K562 (cell line): ENCODE results near the gene CNN3. TPM values are rescaled to one million over a fixed set of nuclear protein-coding genes. Genes with fewer than 3 reads are reported as not detected.

Experiments used
- ATAC-seq: fragments of 200-7000 bp; cut with Tn5 transposase; 3 replicates; pipeline ENCODE4 v1.9.1; 2020; ENCODE audit warnings: moderate library complexity
- BruUV-seq: library from RNA; stranded (reverse); fragments of 400-500 nt; replicated peaks from 2 replicates; lab custom pipeline; 2021; lab: Mats Ljungman, UMichigan
- CTCF ChIA-PET: fragments of 300-600 bp; formaldehyde crosslinking; extraction: SDS; loops from one replicate; lab custom pipeline; 2021; ENCODE audit warnings: low intra/inter-chr PET ratio; lab: Yijun Ruan, JAX
- POLR2A ChIA-PET: fragments of 300-600, 350-650 bp; sonication (Branson Sonifier 250); formaldehyde crosslinking; extraction: SDS; loops from one replicate; lab custom pipeline; 2021; ENCODE audit warnings: antibody characterized with exemption, inconsistent platforms; lab: Yijun Ruan, JAX
- DNase-seq, 4 experiments: peaks; one replicate each; pipeline versions ENCODE4 v3.0.0 to v3.0.0-alpha.2; 2011 to 2018; ENCODE audit warnings: low spot score in 3 of 4, mixed read lengths in 3 of 4; ENCODE audit errors: extremely low read depth in 1 of 4
- FAIRE-seq: peaks from 2 replicates; lab custom pipeline; 2011; peaks lifted over from hg19 to GRCh38; lab: Jason Lieb, UNC
- H2AFZ ChIP-seq: 2 replicates; pipeline ENCODE4 v1.6.0; 2011; ENCODE audit warnings: low read depth, low read length, control low read depth, inconsistent platforms
- H3K27ac ChIP-seq: fragments of 200-600 bp; 3 replicates; pipeline ENCODE4 v1.8.0; 2011; ENCODE audit warnings: low read depth, mild to moderate bottlenecking, control low read depth, inconsistent platforms, low read length, moderate library complexity, mixed read lengths; ENCODE audit errors: extremely low read depth
- H3K27me3 ChIP-seq, 2 experiments: fragments of 300-600 bp in 1 of 2; 2 replicates in 1 of 2; 3 replicates in 1 of 2; pipeline versions ENCODE4 v1.6.0 to v1.8.0; 2011; ENCODE audit warnings: inconsistent platforms in 2 of 2, low read length in 2 of 2, mild to moderate bottlenecking in 1 of 2, mixed read lengths in 1 of 2, moderate library complexity in 1 of 2; ENCODE audit not compliant: control insufficient read depth in 2 of 2, insufficient read depth in 2 of 2
- H3K36me3 ChIP-seq: fragments of 300-600 bp; 3 replicates; pipeline ENCODE4 v1.8.0; 2011; ENCODE audit warnings: mild to moderate bottlenecking, low read length, inconsistent platforms; ENCODE audit not compliant: control insufficient read depth, insufficient read depth
- H3K4me1 ChIP-seq, 2 experiments: fragments of 200-600 bp in 1 of 2; replicated peaks in 1 of 2; 2 replicates in 1 of 2; 3 replicates in 1 of 2; pipeline versions ENCODE4 v1.5.1 to v1.8.0; 2011; ENCODE audit warnings: inconsistent platforms in 2 of 2, low read length in 2 of 2, mild to moderate bottlenecking in 1 of 2, mixed read lengths in 1 of 2, moderate library complexity in 1 of 2; ENCODE audit not compliant: control insufficient read depth in 2 of 2, insufficient read depth in 2 of 2
- H3K4me2 ChIP-seq: 2 replicates; pipeline ENCODE4 v1.6.1; 2011; ENCODE audit warnings: low read length, control low read depth, inconsistent platforms, mixed read lengths; ENCODE audit not compliant: insufficient read depth
- H3K4me3 ChIP-seq: fragments of 200-600 bp; sonication (generic), shearing (Covaris generic); 2 replicates; pipeline ENCODE4 v1.5.1; 2016; ENCODE audit warnings: control low read depth, inconsistent platforms
- H3K79me2 ChIP-seq: fragments of 200-600 bp; 3 replicates; pipeline ENCODE4 v1.8.0; 2011; ENCODE audit warnings: low read length, inconsistent platforms; ENCODE audit not compliant: control insufficient read depth, insufficient read depth
- H3K9ac ChIP-seq, 2 experiments: 2 replicates each; pipeline versions ENCODE4 v1.6.0 to v1.6.1; 2011; ENCODE audit warnings: low read depth in 2 of 2, low read length in 2 of 2, control low read depth in 1 of 2, inconsistent platforms in 1 of 2, mild to moderate bottlenecking in 1 of 2, mixed read lengths in 1 of 2; ENCODE audit not compliant: insufficient read depth in 1 of 2
- H3K9me1 ChIP-seq: one replicate; pipeline ENCODE4 v1.6.0; 2011; ENCODE audit warnings: inconsistent platforms, mild to moderate bottlenecking, low read length, moderate library complexity; ENCODE audit not compliant: control insufficient read depth, insufficient read depth
- H3K9me3 ChIP-seq: replicated peaks from 2 replicates; pipeline ENCODE4 v1.5.1; 2011; ENCODE audit warnings: low read depth, low read length, inconsistent platforms; ENCODE audit not compliant: control insufficient read depth, insufficient read depth
- H4K20me1 ChIP-seq: replicated peaks from 2 replicates; pipeline ENCODE4 v1.6.1; 2011; ENCODE audit warnings: low read length, inconsistent platforms, mixed read lengths; ENCODE audit not compliant: control insufficient read depth, insufficient read depth
- CLOCK ChIP-seq: fragments of 250-450 bp; sonication (Bioruptor Pico); IDR thresholded peaks from 2 replicates; pipeline ENCODE4 v1.4.0; 2020; ENCODE audit warnings: mild to moderate bottlenecking, moderate library complexity, borderline replicate concordance
- HDAC2 ChIP-seq: fragments of 450-650 bp; IDR thresholded peaks from 2 replicates; pipeline ENCODE4 v1.6.1; 2016; ENCODE audit warnings: mild to moderate bottlenecking
- MLLT1 ChIP-seq, 2 experiments: fragments of 450-650 bp; IDR thresholded peaks; 2 replicates each; pipeline ENCODE4 v1.6.1; 2016
- RHOXF2B ChIP-seq: fragments of 250-450 bp; sonication (Bioruptor Pico); conservative IDR thresholded peaks from 2 replicates; pipeline ENCODE4 v1.5.1; 2021
- SMARCC2 ChIP-seq: fragments of 450-650 bp; IDR thresholded peaks from 2 replicates; pipeline ENCODE4 v1.6.1; 2017; ENCODE audit warnings: antibody characterized with exemption, moderate library complexity, mild to moderate bottlenecking, low read depth
- SNIP1 ChIP-seq: fragments of 450-650 bp; IDR thresholded peaks from 2 replicates; pipeline ENCODE4 v1.7.1; 2017; ENCODE audit warnings: low read depth, mild to moderate bottlenecking
- TCF15 ChIP-seq: fragments of 250-450 bp; sonication (Bioruptor Pico); IDR thresholded peaks from 2 replicates; pipeline ENCODE4 v1.8.0; 2022; ENCODE audit warnings: moderate library complexity, mild to moderate bottlenecking, inconsistent platforms
- ZBTB11 ChIP-seq, 3 experiments: fragments of 200-800 bp in 1 of 3; fragments of 250-450 bp in 1 of 3; fragments of 450-650 bp in 1 of 3; sonication (Bioruptor Pico) in 1 of 3; sonication (Bioruptor generic) in 1 of 3; formaldehyde crosslinking in 1 of 3; IDR thresholded peaks; 2 replicates each; pipeline versions ENCODE4 v1.6.1 to v1.8.0; 2016 to 2022; ENCODE audit warnings: mild to moderate bottlenecking in 2 of 3, missing genetic modification characterization in 2 of 3, missing compliant biosample characterization in 1 of 3, moderate library complexity in 1 of 3
- ZBTB17 ChIP-seq: fragments of 450-650 bp; formaldehyde crosslinking; IDR thresholded peaks from 2 replicates; pipeline ENCODE4 v1.4.0; 2020; ENCODE audit warnings: mild to moderate bottlenecking
- ZNF143 ChIP-seq: sonication (generic); formaldehyde crosslinking; IDR thresholded peaks from 2 replicates; pipeline ENCODE4 v1.9.0; 2022; ENCODE audit warnings: mild to moderate bottlenecking, missing genetic modification reagents
- ZNF764 ChIP-seq: fragments of 250-450 bp; sonication (Bioruptor Pico); IDR thresholded peaks from 2 replicates; pipeline ENCODE4 v1.4.0; 2020; ENCODE audit warnings: low read depth, mild to moderate bottlenecking, moderate library complexity
- WGBS: fragments of 100-300 bp; shearing (Covaris generic); methylation state at CpG from one replicate; pipeline ENCODE4 v1.1.6; 2016; ENCODE audit warnings: low coverage, mixed read lengths; ENCODE audit not compliant: insufficient coverage; ENCODE audit errors: missing lambda C conversion rate; 5-methylcytosine and 5-hydroxymethylcytosine counted together
- in situ Hi-C: fragments of 300-500 bp; cut with MboI; formaldehyde crosslinking; loops from 4 replicates; pipeline ENCODE4 v1.15.0; 2018; ENCODE audit warnings: inconsistent platforms, mixed read lengths
- intact Hi-C: fragments of 100-400 bp; cut with micrococcal nuclease; formaldehyde crosslinking; loops from 2 replicates; pipeline ENCODE4 v1.14.2; 2022
- polyA plus RNA-seq, 8 experiments: library from polyadenylated mRNA; depleted of rRNA in 4 of 8; stranded (reverse) in 5 of 8; unstranded in 3 of 8; fragments of >200 nt; fragmentation: Nextera tagmentation in 2 of 8; fragmentation: Illumina TruSeq in 1 of 8; extraction: Ambion mirVana in 2 of 8; extraction: Trizol in 1 of 8; gene quantifications; 2 replicates each; pipeline versions ENCODE4 v1.2.1 to v1.2.3, GENCODE V29; 2011 to 2014; ENCODE audit warnings: inconsistent platforms in 1 of 8, missing spikeins in 1 of 8
- total RNA-seq, 7 experiments: library from RNA; depleted of rRNA in 6 of 7; stranded (reverse); fragments of >200 nt in 6 of 7; fragmentation: Illumina TruSeq in 2 of 7; extraction: Trizol in 2 of 7; gene quantifications; 2 replicates each; pipeline versions ENCODE4 v1.2.1 to v1.2.3, GENCODE V29; 2011 to 2021; ENCODE audit warnings: low replicate concordance in 1 of 7

CNN3 gene
- total and polyA plus RNA-seq, 9 of the 15 experiments (the other 6 are each of a cell fraction or from before 2014, with no cell fraction given): 0.06 to 0.62 (median 0.18) TPM; not detected in 4

- TF ChIP-seq CLOCK (CRISPR knock-in tag) (no peak), ZNF143 (CRISPR knock-in tag) (no peak), ZNF764 (CRISPR knock-in tag) (no peak), HDAC2 (no peak)
- TF ChIP-seq, all 486 proteins: peak for 0
Measured at GRCh38 chr1:94872771-94873495, 54.0 kb downstream of the CNN3 start (continued).

- intact Hi-C loops: no loop called here
- DNase-seq (no peak), FAIRE-seq (no peak), ATAC-seq (no peak)
- ChIA-PET CTCF (interaction anchor here (0.6 kb wide), 1 partner anchor 233 kb away, joined by 3 read pairs; no protein-coding TSS in a partner anchor), POLR2A (interaction anchor here (0.5 to 1.1 kb wide), 3 partner anchors 28 to 998 kb away, joined by 3 read pairs; no protein-coding TSS in a partner anchor)
- Histone ChIP-seq H3K36me3 (no peaks in the 10 kb centered on the region), H3K79me2 (no peaks in the 10 kb centered on the region), H3K4me3 (no peak overlapping the region), H2AFZ (no peak overlapping the region), H3K4me1 (no peaks in the 10 kb centered on the region), H3K27me3 (peaks cover 14 to 30% of the 10 kb centered on the region in 2 experiments), H3K4me2 (no peak overlapping the region), H3K9me3 (no peaks in the 10 kb centered on the region), H3K9me1 (no peaks in the 10 kb centered on the region), H4K20me1 (no peaks in the 10 kb centered on the region), H3K9ac (no peak overlapping the region), H3K27ac (no peak overlapping the region)
- WGBS: 0% methylated on average over 2 of the region's 2 CpGs
- in situ Hi-C loops: no loop called here
- BruUV-seq: no TSS peak
- TF ChIP-seq MLLT1 (IDR thresholded peaks at IDR 0.05) (no peak), TCF15 (CRISPR knock-in tag) (no peak), SNIP1 (no peak), SMARCC2 (no peak), RHOXF2B (no peak), ZBTB11 (CRISPR knock-in tag; IDR thresholded peaks at IDR 0.05) (no peak), ZBTB17 (no peak)
Measured at GRCh38 chr1:94871031-94871430, 55.9 kb downstream of the CNN3 start.
